Ramos (cell line): Measurements from ENCODE around the gene MASP1.

Experiments
- in situ Hi-C: fragments of 300-500 bp; cut with MboI; formaldehyde crosslinking; loops from one replicate; pipeline ENCODE4 v1.14.3; 2022; ENCODE audit warnings: low sequenced_read_pairs; ENCODE audit not compliant: unreplicated experiment

Gene MASP1, protein sequence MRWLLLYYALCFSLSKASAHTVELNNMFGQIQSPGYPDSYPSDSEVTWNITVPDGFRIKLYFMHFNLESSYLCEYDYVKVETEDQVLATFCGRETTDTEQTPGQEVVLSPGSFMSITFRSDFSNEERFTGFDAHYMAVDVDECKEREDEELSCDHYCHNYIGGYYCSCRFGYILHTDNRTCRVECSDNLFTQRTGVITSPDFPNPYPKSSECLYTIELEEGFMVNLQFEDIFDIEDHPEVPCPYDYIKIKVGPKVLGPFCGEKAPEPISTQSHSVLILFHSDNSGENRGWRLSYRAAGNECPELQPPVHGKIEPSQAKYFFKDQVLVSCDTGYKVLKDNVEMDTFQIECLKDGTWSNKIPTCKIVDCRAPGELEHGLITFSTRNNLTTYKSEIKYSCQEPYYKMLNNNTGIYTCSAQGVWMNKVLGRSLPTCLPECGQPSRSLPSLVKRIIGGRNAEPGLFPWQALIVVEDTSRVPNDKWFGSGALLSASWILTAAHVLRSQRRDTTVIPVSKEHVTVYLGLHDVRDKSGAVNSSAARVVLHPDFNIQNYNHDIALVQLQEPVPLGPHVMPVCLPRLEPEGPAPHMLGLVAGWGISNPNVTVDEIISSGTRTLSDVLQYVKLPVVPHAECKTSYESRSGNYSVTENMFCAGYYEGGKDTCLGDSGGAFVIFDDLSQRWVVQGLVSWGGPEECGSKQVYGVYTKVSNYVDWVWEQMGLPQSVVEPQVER

GRCh38 chr3:187291512-187292132 lies at the start of gene MASP1:
MASP1 (minus strand) TSS chr3:187291737; CDS start chr3:187291632, 105 bp downstream.
- in situ Hi-C loops = no loop called here

- in situ Hi-C loops = no loop called here
These were observed 49.0 kb upstream of the MASP1 start for GRCh38 chr3:187340578-187340977.

DNA sequence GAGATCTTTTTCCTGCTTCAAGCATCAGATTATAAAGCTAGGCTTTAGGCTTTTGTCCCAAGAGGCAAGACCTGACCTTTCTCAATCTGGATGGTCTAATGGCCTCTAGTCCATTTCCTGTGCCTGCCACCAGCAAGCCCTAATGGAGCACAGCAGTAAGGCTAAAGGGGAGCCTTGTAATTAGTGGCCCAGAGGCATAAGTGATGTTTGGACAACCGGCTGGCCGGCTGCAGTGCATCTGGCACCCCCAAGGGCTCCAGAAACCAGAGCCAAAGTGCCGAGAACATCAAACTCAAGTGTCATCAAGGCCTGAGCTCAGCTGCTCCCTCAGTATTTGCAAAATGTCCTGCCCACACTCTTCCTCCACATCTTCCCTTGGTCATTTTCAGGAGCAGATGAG lies 44.8 kb upstream of the MASP1 start:
- in situ Hi-C loops = no loop called here

GRCh38 chr3:187334904-187335303 lies 43.4 kb upstream of the MASP1 start:
- in situ Hi-C loops = no loop called here

DNA sequence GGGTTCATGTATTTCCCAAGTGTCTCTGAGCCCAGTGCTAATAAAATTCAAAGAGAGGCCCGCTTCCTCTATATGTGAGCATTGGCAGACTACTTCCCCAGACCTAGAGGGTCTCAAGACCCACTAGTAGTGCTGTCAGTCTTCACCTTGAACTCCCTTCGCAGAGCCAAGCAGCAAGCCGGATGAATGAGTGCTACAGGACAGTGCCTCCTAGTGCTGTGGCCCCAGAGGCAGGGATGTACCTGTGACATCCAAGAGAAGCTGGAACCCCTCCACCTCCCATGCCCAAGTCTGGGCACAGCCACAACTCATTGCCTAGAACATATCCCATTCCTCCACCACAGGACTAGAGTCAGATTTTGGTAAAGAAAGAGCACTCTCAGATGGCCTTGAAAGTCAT lies 37.2 kb upstream of the MASP1 start:
- in situ Hi-C loops = no loop called here

GRCh38 chr3:187327845-187328244 lies 36.3 kb upstream of the MASP1 start:
- in situ Hi-C loops = no loop called here

DNA sequence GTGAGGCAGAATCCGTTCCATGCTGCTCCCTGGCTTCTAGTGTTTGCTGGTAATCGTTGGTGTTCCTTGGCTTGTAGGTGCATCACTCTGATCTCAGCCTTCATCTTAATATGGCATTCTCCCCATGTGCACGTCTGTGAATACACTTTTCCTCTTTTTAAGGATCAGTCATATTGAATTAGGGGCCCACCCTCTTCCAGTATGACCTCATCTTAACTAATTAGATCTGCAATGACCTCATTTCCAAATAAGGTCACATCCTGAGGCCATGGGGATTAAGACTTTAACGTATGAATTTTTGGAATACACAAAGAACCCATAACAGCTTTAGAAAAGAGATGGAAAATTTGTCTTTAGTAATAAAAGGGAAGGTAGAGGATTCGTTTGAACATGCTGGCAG lies 34.1 kb upstream of the MASP1 start:
- in situ Hi-C loops = no loop called here

DNA sequence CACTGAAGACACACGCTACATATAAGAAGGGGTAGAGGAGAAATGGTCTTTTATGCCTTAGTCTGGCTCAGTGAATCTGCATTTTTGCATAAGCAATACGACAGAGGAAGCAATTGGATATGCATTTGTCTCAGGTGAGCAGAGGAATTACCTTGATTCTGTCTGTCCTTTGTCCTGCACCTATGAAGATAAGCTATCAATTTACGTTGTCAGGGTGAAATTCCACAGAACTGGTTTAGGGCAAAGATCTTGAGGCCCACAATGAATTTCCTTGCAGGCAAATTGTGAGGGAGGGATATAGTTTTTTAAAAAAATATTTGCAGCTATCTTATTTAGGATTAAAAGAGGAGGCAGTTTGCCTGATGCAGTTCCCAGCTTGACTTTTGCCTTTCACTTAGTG lies 31.6 kb upstream of the MASP1 start:
- in situ Hi-C loops = loop anchor here (25.0 kb wide), 1 partner anchor 1689 kb away; no protein-coding TSS in a partner anchor

DNA sequence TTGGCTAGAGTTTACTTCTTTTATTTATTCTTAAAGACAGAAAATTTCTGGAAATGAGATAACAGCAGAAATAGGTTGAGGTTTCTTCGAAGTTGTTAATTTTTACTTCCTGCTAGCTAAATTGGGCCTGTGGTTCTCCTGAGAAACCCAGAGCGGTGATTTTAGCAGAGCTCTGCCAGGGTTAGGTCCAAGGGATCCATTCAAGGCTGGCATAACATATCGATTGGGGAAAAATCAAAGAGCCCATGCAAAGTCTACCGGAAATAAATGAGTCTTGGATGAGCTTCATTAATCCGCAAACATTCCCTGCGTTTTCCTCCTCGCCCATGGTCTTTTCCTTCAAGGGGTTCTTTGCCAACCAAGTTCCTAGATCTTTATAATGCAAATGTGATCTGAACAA lies 30.8 kb upstream of the MASP1 start:
- in situ Hi-C loops = loop anchor here (25.0 kb wide), 1 partner anchor 1690 kb away; no protein-coding TSS in a partner anchor

- in situ Hi-C loops = loop anchor here (25.0 kb wide), 1 partner anchor 1691 kb away; no protein-coding TSS in a partner anchor
These were observed 30.2 kb upstream of the MASP1 start for GRCh38 chr3:187321766-187322165.

- in situ Hi-C loops = loop anchor here (5.0 to 25.0 kb wide), 3 partner anchors 362 to 1832 kb away; no protein-coding TSS in a partner anchor
These were observed 28.3 kb upstream of the MASP1 start for GRCh38 chr3:187319699-187320302.

- in situ Hi-C loops = loop anchor here (5.0 to 25.0 kb wide), 3 partner anchors 363 to 1833 kb away; no protein-coding TSS in a partner anchor
These were observed 27.5 kb upstream of the MASP1 start for GRCh38 chr3:187318819-187319616.

- in situ Hi-C loops = loop anchor here (5.0 to 25.0 kb wide), 3 partner anchors 366 to 1836 kb away; no protein-coding TSS in a partner anchor
These were observed 24.3 kb upstream of the MASP1 start for GRCh38 chr3:187315872-187316271.

GRCh38 chr3:187314176-187314575 lies 22.6 kb upstream of the MASP1 start:
- in situ Hi-C loops = loop anchor here (25.0 kb wide), 1 partner anchor 1698 kb away; no protein-coding TSS in a partner anchor

DNA sequence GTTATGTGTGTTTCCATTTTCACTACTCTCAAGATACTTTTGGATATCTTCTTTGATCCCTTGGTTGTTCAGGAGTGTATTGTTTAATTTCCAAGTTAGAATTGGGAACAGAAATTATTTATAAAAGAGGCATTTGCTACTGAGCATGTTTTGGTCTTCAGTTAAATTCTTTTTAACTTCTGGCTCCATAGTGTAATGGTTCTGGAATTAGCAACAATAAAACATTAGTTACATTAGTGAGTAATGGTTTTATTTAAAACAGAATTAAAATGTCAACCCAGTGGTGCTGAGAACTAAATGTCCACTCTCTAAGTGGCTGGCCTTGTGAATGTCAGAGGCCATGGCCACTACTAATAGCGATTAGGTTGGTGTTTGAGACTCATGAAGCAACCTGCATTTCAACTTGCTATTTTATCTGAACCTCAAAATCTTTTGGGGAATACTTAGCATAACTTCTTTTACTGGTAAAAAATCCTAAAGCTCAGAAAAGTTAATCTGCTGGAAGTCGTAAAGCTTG lies 19.5 kb upstream of the MASP1 start:
- in situ Hi-C loops = loop anchor here (25.0 kb wide), 1 partner anchor 1701 kb away; no protein-coding TSS in a partner anchor

DNA sequence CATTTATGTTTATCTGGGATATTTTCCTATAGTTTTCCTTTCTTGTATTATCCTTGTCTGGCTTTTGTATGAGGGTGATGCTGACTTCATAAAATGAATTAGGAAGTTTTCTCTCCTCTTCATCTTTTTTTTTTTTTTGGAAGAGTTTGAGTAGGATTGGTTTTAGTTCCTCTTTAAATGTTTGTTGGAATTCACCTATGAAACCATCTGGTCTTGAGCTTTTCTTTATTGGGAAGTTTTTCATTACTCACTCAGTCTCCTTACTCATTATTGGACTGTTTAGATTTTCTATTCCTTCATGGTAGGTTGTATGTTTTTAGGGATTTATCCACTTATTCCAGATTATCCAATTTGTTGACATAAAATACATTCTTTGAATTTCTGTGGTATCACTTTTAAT lies 18.7 kb upstream of the MASP1 start:
- in situ Hi-C loops = loop anchor here (25.0 kb wide), 1 partner anchor 1702 kb away; no protein-coding TSS in a partner anchor

- in situ Hi-C loops = loop anchor here (25.0 kb wide), 1 partner anchor 1706 kb away; no protein-coding TSS in a partner anchor
These were observed 14.3 kb upstream of the MASP1 start for GRCh38 chr3:187305881-187306280.

GRCh38 chr3:187299611-187300010 lies 8.1 kb upstream of the MASP1 start:
- in situ Hi-C loops = loop anchor here (25.0 kb wide), 1 partner anchor 1713 kb away; no protein-coding TSS in a partner anchor

- in situ Hi-C loops = no loop called here
These were observed 5.4 kb upstream of the MASP1 start for GRCh38 chr3:187296911-187297310.
